ENCODE data around the gene ATP5F1D.
"Not testable (repeated sequence)": the region's sequence is repeated elsewhere in the genome, so short reads cannot be mapped to it uniquely, and the experiment has no call there.

Gene ATP5F1D

GRCh38 chr19:1241417-1242095 lies at the start of gene ATP5F1D:
Gene ATP5F1D (plus strand): TSS chr19:1241751. CDS start chr19:1241851, 100 bp downstream.
- DNase-seq: peak; percentile 92

- DNase-seq: no peak
Measured at GRCh38 chr19:1199531-1199930, 42.0 kb upstream of the ATP5F1D start.

GRCh38 chr19:1200614-1201013 lies 40.9 kb upstream of the ATP5F1D start:
- not testable (repeated sequence) for DNase-seq

GRCh38 chr19:1205114-1206099 lies 36.1 kb upstream of the ATP5F1D start, which contains the start of gene STK11:
Gene STK11 (plus strand): TSS chr19:1205778. CDS start chr19:1206914, 1,136 bp downstream.
- DNase-seq: peak; percentile 98

GRCh38 chr19:1206150-1206863 lies 35.2 kb upstream of the ATP5F1D start:
- no peak for DNase-seq

- DNase-seq: peak; percentile 21
Measured at GRCh38 chr19:1206864-1207450, 34.6 kb upstream of the ATP5F1D start.

- not testable (repeated sequence) for DNase-seq
Measured at GRCh38 chr19:1208830-1209229, 32.7 kb upstream of the ATP5F1D start.

GRCh38 chr19:1210227-1210538 lies 31.4 kb upstream of the ATP5F1D start:
- DNase-seq: no peak

GRCh38 chr19:1211494-1212234 lies 29.9 kb upstream of the ATP5F1D start:
- DNase-seq: no peak

- peak; percentile 82 for DNase-seq
Measured at GRCh38 chr19:1213391-1214286, 27.9 kb upstream of the ATP5F1D start.

- no peak for DNase-seq
Measured at GRCh38 chr19:1214299-1214861, 27.2 kb upstream of the ATP5F1D start.

- DNase-seq: no peak
Measured at GRCh38 chr19:1214862-1215731, 26.5 kb upstream of the ATP5F1D start.

- DNase-seq: no peak
Measured at GRCh38 chr19:1216756-1217155, 24.8 kb upstream of the ATP5F1D start.

GRCh38 chr19:1217366-1217765 lies 24.2 kb upstream of the ATP5F1D start:
- DNase-seq: no peak

GRCh38 chr19:1218751-1219567 lies 22.6 kb upstream of the ATP5F1D start:
- no peak for DNase-seq

- DNase-seq: no peak
Measured at GRCh38 chr19:1219786-1220476, 21.6 kb upstream of the ATP5F1D start.

- no peak for DNase-seq
Measured at GRCh38 chr19:1220477-1220930, 21.0 kb upstream of the ATP5F1D start.
